Neutrophil (primary cell): ENCODE data around the gene CD200.

Source experiments
- H3K27ac ChIP-seq: fragments of 200-600 bp; sonication (generic); 2 replicates; pipeline ENCODE4 v1.5.1; 2016; ENCODE audit warnings: mild to moderate bottlenecking, moderate library complexity
- H3K27me3 ChIP-seq: fragments of 200-600 bp; sonication (generic); 2 replicates; pipeline ENCODE4 v1.6.0; 2016; ENCODE audit warnings: mild to moderate bottlenecking
- H3K36me3 ChIP-seq: fragments of 200-600 bp; sonication (generic); 2 replicates; pipeline ENCODE4 v1.5.1; 2017
- H3K4me1 ChIP-seq, 2 experiments: fragments of 200-600 bp in 1 of 2; sonication (generic) in 1 of 2; 1 replicate in 1 of 2; 2 replicates in 1 of 2; pipeline versions ENCODE4 v1.5.1 to v1.6.1; 2013 to 2016; ENCODE audit warnings: low read depth in 1 of 2, low read length in 1 of 2, mild to moderate bottlenecking in 1 of 2, moderate library complexity in 1 of 2; ENCODE audit not compliant: control insufficient read depth in 1 of 2, insufficient read depth in 1 of 2
- H3K4me3 ChIP-seq, 2 experiments: fragments of 200-600 bp in 1 of 2; sonication (generic) in 1 of 2; 1 replicate in 1 of 2; 2 replicates in 1 of 2; pipeline ENCODE4 v1.5.1; 2013 to 2016; ENCODE audit warnings: low read depth in 1 of 2, low read length in 1 of 2, mild to moderate bottlenecking in 1 of 2, moderate library complexity in 1 of 2
- H3K9me3 ChIP-seq: fragments of 200-600 bp; sonication (generic); 2 replicates; pipeline ENCODE4 v1.5.1; 2016
- TF ChIP-seq, protein P1 (sequence below): fragments of 200-600 bp; sonication (generic); IDR thresholded peaks from 2 replicates; pipeline ENCODE4 v1.5.1; 2016; ENCODE audit warnings: antibody characterized with exemption

The CD200 gene

GRCh38 chr3:112391648-112392047, 58.7 kb downstream of the CD200 start:
- Histone ChIP-seq H3K27me3 (no peaks in the 10 kb centered on the region), H3K9me3 (no peaks in the 10 kb centered on the region), H3K36me3 (no peaks in the 10 kb centered on the region), H3K4me3 (no peak overlapping the region), H3K4me1 (peaks cover 61 to 68% of the 10 kb centered on the region in 2 experiments), H3K27ac (peak overlapping the region; percentile 32)
- TF ChIP-seq, protein P1, sequence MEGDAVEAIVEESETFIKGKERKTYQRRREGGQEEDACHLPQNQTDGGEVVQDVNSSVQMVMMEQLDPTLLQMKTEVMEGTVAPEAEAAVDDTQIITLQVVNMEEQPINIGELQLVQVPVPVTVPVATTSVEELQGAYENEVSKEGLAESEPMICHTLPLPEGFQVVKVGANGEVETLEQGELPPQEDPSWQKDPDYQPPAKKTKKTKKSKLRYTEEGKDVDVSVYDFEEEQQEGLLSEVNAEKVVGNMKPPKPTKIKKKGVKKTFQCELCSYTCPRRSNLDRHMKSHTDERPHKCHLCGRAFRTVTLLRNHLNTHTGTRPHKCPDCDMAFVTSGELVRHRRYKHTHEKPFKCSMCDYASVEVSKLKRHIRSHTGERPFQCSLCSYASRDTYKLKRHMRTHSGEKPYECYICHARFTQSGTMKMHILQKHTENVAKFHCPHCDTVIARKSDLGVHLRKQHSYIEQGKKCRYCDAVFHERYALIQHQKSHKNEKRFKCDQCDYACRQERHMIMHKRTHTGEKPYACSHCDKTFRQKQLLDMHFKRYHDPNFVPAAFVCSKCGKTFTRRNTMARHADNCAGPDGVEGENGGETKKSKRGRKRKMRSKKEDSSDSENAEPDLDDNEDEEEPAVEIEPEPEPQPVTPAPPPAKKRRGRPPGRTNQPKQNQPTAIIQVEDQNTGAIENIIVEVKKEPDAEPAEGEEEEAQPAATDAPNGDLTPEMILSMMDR = no peak

DNA sequence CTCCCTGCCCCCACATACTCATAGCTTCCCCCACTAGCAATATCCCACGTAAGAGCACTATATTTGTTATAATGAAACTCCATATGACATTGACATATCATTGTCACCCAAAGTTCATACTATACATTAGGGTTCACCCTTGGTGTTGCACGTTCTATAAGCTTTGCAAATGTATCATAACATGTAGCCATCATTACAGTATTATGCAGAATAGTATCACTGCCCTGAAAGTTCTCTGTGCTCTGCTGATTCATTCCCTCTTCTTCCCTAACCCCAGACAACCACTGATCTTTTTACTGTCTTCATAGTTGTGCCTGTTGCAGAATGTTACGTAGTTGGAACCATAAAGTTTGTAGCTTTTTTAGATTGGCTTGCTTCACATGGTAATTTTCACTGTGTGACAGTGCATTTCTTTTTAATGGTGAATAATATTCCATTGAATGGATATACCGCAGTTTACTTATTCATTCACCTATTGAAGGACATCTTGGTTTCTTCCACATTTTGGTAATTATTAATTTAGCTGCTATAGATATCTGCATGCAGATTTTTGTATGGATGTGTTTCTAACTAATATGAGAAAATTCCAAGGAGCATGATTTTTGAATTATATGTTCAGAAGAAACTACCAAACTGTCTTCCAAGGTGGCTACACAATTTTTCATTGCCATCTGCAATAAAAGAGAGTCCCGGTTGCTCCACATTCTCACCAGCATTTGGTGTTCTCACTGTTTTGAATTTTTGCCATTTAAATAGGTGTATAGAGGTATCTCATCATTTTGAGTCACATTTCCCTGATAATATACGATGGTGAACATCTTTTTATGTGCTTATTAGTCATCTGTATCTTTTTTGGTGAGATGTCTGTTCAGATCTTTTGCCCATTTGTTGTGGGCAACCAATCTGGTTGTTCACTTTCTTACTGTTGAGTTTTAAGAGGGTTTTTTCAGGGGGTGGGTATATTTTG, 59.7 kb downstream of the CD200 start:
- TF ChIP-seq, protein P1 = no peak
- Histone ChIP-seq H3K27ac (no peak overlapping the region), H3K4me1 (peaks cover 65 to 78% of the 10 kb centered on the region in 2 experiments), H3K27me3 (no peaks in the 10 kb centered on the region), H3K36me3 (no peaks in the 10 kb centered on the region), H3K4me3 (no peak overlapping the region), H3K9me3 (no peaks in the 10 kb centered on the region)

DNA sequence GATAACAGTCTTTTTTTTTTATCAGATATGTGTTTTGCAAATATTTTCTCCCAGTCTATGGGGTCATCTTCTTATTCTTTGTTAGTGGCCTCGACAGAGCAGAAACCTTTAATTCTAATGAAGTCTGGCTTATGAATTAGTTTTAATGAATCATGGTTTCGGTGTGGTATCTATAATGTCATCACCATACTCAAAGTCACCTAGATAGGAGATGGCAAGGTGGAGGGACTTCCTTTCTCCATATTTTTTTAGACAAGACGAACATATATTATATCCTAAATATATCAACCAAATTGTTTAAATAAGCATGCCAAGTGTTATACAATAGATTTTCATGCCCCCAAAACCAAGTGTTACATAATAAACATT, 60.4 kb downstream of the CD200 start:
- H3K4me1 ChIP-seq = peaks cover 68 to 79% of the 10 kb centered on the region in 2 experiments
- no peaks in the 10 kb centered on the region for H3K36me3 ChIP-seq
- TF ChIP-seq, protein P1 = no peak
- H3K9me3 ChIP-seq = no peaks in the 10 kb centered on the region
- no peaks in the 10 kb centered on the region for H3K27me3 ChIP-seq
- no peak overlapping the region for H3K4me3 ChIP-seq
- H3K27ac ChIP-seq = no peak overlapping the region

- TF ChIP-seq, protein P1 = no peak
- no peak overlapping the region for H3K4me3 ChIP-seq
- no peaks in the 10 kb centered on the region for H3K27me3 ChIP-seq
- H3K27ac ChIP-seq = peak overlapping the region; percentile 15
- H3K36me3 ChIP-seq = no peaks in the 10 kb centered on the region
- peaks cover 61 to 71% of the 10 kb centered on the region in 2 experiments for H3K4me1 ChIP-seq
- no peaks in the 10 kb centered on the region for H3K9me3 ChIP-seq
Measured at GRCh38 chr3:112394003-112394640, 61.2 kb downstream of the CD200 start.

- no peaks in the 10 kb centered on the region for H3K9me3 ChIP-seq
- peaks cover 50 to 59% of the 10 kb centered on the region in 2 experiments for H3K4me1 ChIP-seq
- TF ChIP-seq, protein P1 = no peak
- no peaks in the 10 kb centered on the region for H3K36me3 ChIP-seq
- no peak overlapping the region for H3K4me3 ChIP-seq
- peak overlapping the region; percentile 28 for H3K27ac ChIP-seq
- H3K27me3 ChIP-seq = no peaks in the 10 kb centered on the region
Measured at GRCh38 chr3:112395181-112395895, 62.4 kb downstream of the CD200 start.
